IMR-90 (cell line): ENCODE data around the gene CPEB3. TPM values are rescaled to one million over a fixed set of nuclear protein-coding genes. Genes with fewer than 3 reads are reported as not detected.

Source experiments
- ATAC-seq: fragments of 200-7000 bp; cut with Tn5 transposase; 2 replicates; pipeline ENCODE4 v1.9.1; 2020; ENCODE audit warnings: low read depth, mild to moderate bottlenecking, moderate library complexity
- BruUV-seq: library from RNA; stranded (reverse); fragments of 400-500 nt; replicated peaks from 2 replicates; lab custom pipeline; 2021; lab: Mats Ljungman, UMichigan
- CTCF ChIA-PET: fragments of 300-600 bp; formaldehyde crosslinking; extraction: SDS; loops from one replicate; lab custom pipeline; 2021; ENCODE audit warnings: antibody characterized with exemption; lab: Yijun Ruan, JAX
- POLR2A ChIA-PET: fragments of 300-600 bp; sonication (Branson Sonifier 250); formaldehyde crosslinking; loops from one replicate; lab custom pipeline; 2022; ENCODE audit warnings: antibody characterized with exemption; ENCODE audit not compliant: unreplicated experiment; lab: Charles Lee
- DNase-seq: peaks from one replicate; pipeline ENCODE4 v3.0.0; 2013
- H2AFZ ChIP-seq: replicated peaks from 2 replicates; pipeline ENCODE3; 2013; ENCODE audit warnings: low read length, mild to moderate bottlenecking; ENCODE audit not compliant: poor library complexity
- H2AK5ac ChIP-seq: 2 replicates; pipeline ENCODE4 v1.6.1; 2013; ENCODE audit warnings: low read depth, low read length, inconsistent platforms
- H2AK9ac ChIP-seq: replicated peaks from 2 replicates; pipeline ENCODE3; 2013; ENCODE audit warnings: mild to moderate bottlenecking, low read depth, low read length, moderate library complexity; ENCODE audit not compliant: poor library complexity
- H2BK120ac ChIP-seq: 2 replicates; pipeline ENCODE4 v1.6.1; 2013; ENCODE audit warnings: low read depth, low read length, inconsistent platforms
- H2BK15ac ChIP-seq: 3 replicates; pipeline ENCODE4 v1.6.1; 2013; ENCODE audit warnings: low read depth, low read length, inconsistent platforms
- H2BK20ac ChIP-seq: 2 replicates; pipeline ENCODE4 v1.6.1; 2013; ENCODE audit warnings: low read depth, mild to moderate bottlenecking, inconsistent platforms, low read length, moderate library complexity
- H2BK5ac ChIP-seq: 2 replicates; pipeline ENCODE4 v1.6.1; 2013; ENCODE audit warnings: mild to moderate bottlenecking, low read depth, low read length, inconsistent platforms; ENCODE audit not compliant: poor library complexity, severe bottlenecking
- H3K14ac ChIP-seq: replicated peaks from 2 replicates; pipeline ENCODE4 v1.6.1; 2013; ENCODE audit warnings: low read depth, low read length, inconsistent platforms
- H3K18ac ChIP-seq: 2 replicates; pipeline ENCODE4 v1.6.1; 2013; ENCODE audit warnings: low read depth, low read length, control low read depth
- H3K23ac ChIP-seq: 2 replicates; pipeline ENCODE4 v1.6.1; 2013; ENCODE audit warnings: low read depth, low read length, inconsistent platforms
- H3K27ac ChIP-seq: 2 replicates; pipeline ENCODE4 v1.5.1; 2013; ENCODE audit warnings: mild to moderate bottlenecking, control low read depth, low read length; ENCODE audit not compliant: insufficient read depth
- H3K27me3 ChIP-seq: 2 replicates; pipeline ENCODE4 v1.6.1; 2013; ENCODE audit warnings: low read length; ENCODE audit not compliant: control insufficient read depth, insufficient read depth
- H3K36me3 ChIP-seq: 2 replicates; pipeline ENCODE4 v1.6.1; 2013; ENCODE audit warnings: low read length, mixed read lengths; ENCODE audit not compliant: control insufficient read depth, insufficient read depth
- H3K4ac ChIP-seq: 2 replicates; pipeline ENCODE4 v1.6.1; 2013; ENCODE audit warnings: low read depth, low read length, inconsistent platforms
- H3K4me1 ChIP-seq: 2 replicates; pipeline ENCODE4 v1.6.1; 2013; ENCODE audit warnings: low read length, mixed read lengths; ENCODE audit not compliant: control insufficient read depth, insufficient read depth
- H3K4me2 ChIP-seq: 2 replicates; pipeline ENCODE4 v1.6.1; 2013; ENCODE audit warnings: low read depth, mild to moderate bottlenecking, control low read depth, low read length, moderate library complexity
- H3K4me3 ChIP-seq: 2 replicates; pipeline ENCODE4 v1.5.1; 2013; ENCODE audit warnings: low read depth, mild to moderate bottlenecking, control low read depth, low read length, moderate library complexity; ENCODE audit not compliant: insufficient read depth
- H3K56ac ChIP-seq: 2 replicates; pipeline ENCODE4 v1.6.1; 2013; ENCODE audit warnings: low read length, inconsistent platforms; ENCODE audit not compliant: insufficient read depth; ENCODE audit errors: extremely low read depth
- H3K79me1 ChIP-seq, 2 experiments: 2 replicates each; pipeline ENCODE4 v1.6.1; 2013; ENCODE audit warnings: low read length in 2 of 2, inconsistent platforms in 1 of 2, low read depth in 1 of 2
- H3K9ac ChIP-seq: 2 replicates; pipeline ENCODE4 v1.6.1; 2013; ENCODE audit warnings: low read depth, low read length, control low read depth
- H3K9me1 ChIP-seq: 2 replicates; pipeline ENCODE4 v1.6.1; 2013; ENCODE audit warnings: low read length, inconsistent platforms; ENCODE audit not compliant: insufficient read depth
- H3K9me3 ChIP-seq: 2 replicates; pipeline ENCODE4 v1.6.1; 2013; ENCODE audit warnings: low read length; ENCODE audit not compliant: control insufficient read depth, insufficient read depth
- H4K20me1 ChIP-seq: 2 replicates; pipeline ENCODE4 v1.6.1; 2013; ENCODE audit warnings: low read length, inconsistent platforms; ENCODE audit not compliant: insufficient read depth
- H4K5ac ChIP-seq: 2 replicates; pipeline ENCODE4 v1.6.1; 2013; ENCODE audit warnings: mild to moderate bottlenecking, low read depth, low read length, control low read depth
- H4K8ac ChIP-seq, 2 experiments: 2 replicates each; pipeline ENCODE4 v1.6.1; 2013; ENCODE audit warnings: low read depth in 2 of 2, low read length in 2 of 2, control low read depth in 1 of 2, inconsistent platforms in 1 of 2
- H4K91ac ChIP-seq: 2 replicates; pipeline ENCODE4 v1.6.1; 2013; ENCODE audit warnings: low read depth, low read length, inconsistent platforms; ENCODE audit not compliant: insufficient read depth
- CEBPB ChIP-seq: IDR thresholded peaks from 2 replicates; pipeline ENCODE4 v1.6.1; 2012; ENCODE audit warnings: low read depth, low read length, improper control_type of control experiment
- MAFK ChIP-seq: IDR thresholded peaks from 2 replicates; pipeline ENCODE4 v1.6.1; 2012; ENCODE audit warnings: low read depth, low read length, improper control_type of control experiment
- WGBS, 2 experiments: methylation state at CpG; one replicate each; pipeline versions ENCODE4 v1.1.5 to v1.1.7; 2013; ENCODE audit warnings: missing lambda C conversion rate in 2 of 2; ENCODE audit not compliant: insufficient read length in 1 of 2; ENCODE audit errors: extremely low coverage in 2 of 2; 5-methylcytosine and 5-hydroxymethylcytosine counted together
- dilution Hi-C: fragments of 300-500 bp; cut with HindIII; formaldehyde crosslinking; loops from one replicate; pipeline ENCODE4 v1.14.3; 2018; ENCODE audit warnings: low sequenced_read_pairs; ENCODE audit not compliant: unreplicated experiment
- in situ Hi-C: fragments of 300-500 bp; cut with MboI; formaldehyde crosslinking; loops from 3 replicates; pipeline ENCODE4 v1.14.3; 2019; ENCODE audit warnings: low sequenced_read_pairs, inconsistent platforms, mixed read lengths
- intact Hi-C: fragments of 100-400 bp; cut with micrococcal nuclease; formaldehyde crosslinking; loops from 2 replicates; pipeline ENCODE4 v1.10.0; 2022
- polyA plus RNA-seq, 3 experiments: library from polyadenylated mRNA; depleted of rRNA; stranded (reverse); fragments of >200 nt; gene quantifications; 2 replicates each; pipeline ENCODE4 v1.2.3, GENCODE V29; 2012; ENCODE audit warnings: low replicate concordance in 1 of 3
- total RNA-seq: library from RNA; depleted of rRNA; stranded (reverse); fragments of >200 nt; gene quantifications from 2 replicates; pipeline ENCODE4 v1.2.3, GENCODE V29; 2012

CPEB3 gene
- total and polyA plus RNA-seq, 2 of the 4 experiments (the other 2 are of a cell fraction): 0.18 to 0.36 TPM

DNA sequence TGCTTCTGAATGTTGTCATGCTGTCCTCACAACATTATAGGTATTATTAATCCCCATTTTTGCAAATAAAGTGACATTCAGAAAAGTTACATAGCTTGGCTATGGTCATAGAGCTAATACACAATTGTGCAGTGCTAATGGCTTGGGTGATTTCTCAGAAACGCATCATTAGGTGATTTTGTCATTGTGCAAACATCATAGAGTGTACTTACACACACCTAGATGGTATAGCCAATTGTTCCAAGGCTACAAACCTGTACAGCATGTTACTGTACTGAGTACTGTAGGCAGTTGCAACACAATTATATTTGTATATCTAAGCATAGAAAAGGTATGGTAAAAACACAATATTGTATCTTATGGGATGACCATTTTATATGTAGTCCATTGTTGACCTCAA lies 276.3 kb downstream of the CPEB3 start:
- no peaks in the 10 kb centered on the region for H3K4me1 ChIP-seq
- ChIA-PET POLR2A (no interaction called here), CTCF (no interaction called here)
- no peak overlapping the region for H3K4me2 ChIP-seq
- H4K20me1 ChIP-seq: peaks cover 3% of the 10 kb centered on the region; the same call in 1 of the 2 replicates
- TF ChIP-seq CEBPB: no peak
- no peak for TF ChIP-seq MAFK
- no peaks in the 10 kb centered on the region for H3K27me3 ChIP-seq
- no peaks in the 10 kb centered on the region for H3K9me1 ChIP-seq
- H2BK20ac ChIP-seq: no peak overlapping the region
- H3K14ac ChIP-seq: no peak overlapping the region
- no peak overlapping the region for H4K5ac ChIP-seq
- no TSS peak for BruUV-seq
- H3K9me3 ChIP-seq: no peaks in the 10 kb centered on the region
- H3K9ac ChIP-seq: no peak overlapping the region
- H3K79me1 ChIP-seq: peaks cover 0 to 16% of the 10 kb centered on the region in 2 experiments; a peak in 2 of 4 replicates
- H2BK120ac ChIP-seq: no peak overlapping the region
- dilution Hi-C loops: no loop called here
- no peak overlapping the region for H3K4ac ChIP-seq
- no peak overlapping the region for H4K8ac ChIP-seq
- no peak overlapping the region for H3K4me3 ChIP-seq
- H3K18ac ChIP-seq: no peak overlapping the region
- intact Hi-C loops: no loop called here
- H3K27ac ChIP-seq: no peak overlapping the region
- in situ Hi-C loops: no loop called here
- peaks cover 24% of the 10 kb centered on the region for H3K36me3 ChIP-seq
- no peak overlapping the region for H2BK5ac ChIP-seq
- no peak overlapping the region for H4K91ac ChIP-seq
- no peak overlapping the region for H2BK15ac ChIP-seq
- H3K23ac ChIP-seq: no peak overlapping the region
- WGBS, 2 experiments: no CpG with 5 or more reads among the region's 1 CpG
- ATAC-seq (no peak), DNase-seq (no peak)
- H2AK5ac ChIP-seq: no peak overlapping the region
- no peak overlapping the region for H2AFZ ChIP-seq
- H2AK9ac ChIP-seq: no peak overlapping the region
- H3K56ac ChIP-seq: no peak overlapping the region
